ENCODE data around the gene CDK19. TPM values are rescaled to one million over a fixed set of nuclear protein-coding genes. Genes with fewer than 3 reads are reported as not detected.

CDK19 gene
- total RNA-seq, 1 experiment from 2014 or later: 7.0 TPM

DNA sequence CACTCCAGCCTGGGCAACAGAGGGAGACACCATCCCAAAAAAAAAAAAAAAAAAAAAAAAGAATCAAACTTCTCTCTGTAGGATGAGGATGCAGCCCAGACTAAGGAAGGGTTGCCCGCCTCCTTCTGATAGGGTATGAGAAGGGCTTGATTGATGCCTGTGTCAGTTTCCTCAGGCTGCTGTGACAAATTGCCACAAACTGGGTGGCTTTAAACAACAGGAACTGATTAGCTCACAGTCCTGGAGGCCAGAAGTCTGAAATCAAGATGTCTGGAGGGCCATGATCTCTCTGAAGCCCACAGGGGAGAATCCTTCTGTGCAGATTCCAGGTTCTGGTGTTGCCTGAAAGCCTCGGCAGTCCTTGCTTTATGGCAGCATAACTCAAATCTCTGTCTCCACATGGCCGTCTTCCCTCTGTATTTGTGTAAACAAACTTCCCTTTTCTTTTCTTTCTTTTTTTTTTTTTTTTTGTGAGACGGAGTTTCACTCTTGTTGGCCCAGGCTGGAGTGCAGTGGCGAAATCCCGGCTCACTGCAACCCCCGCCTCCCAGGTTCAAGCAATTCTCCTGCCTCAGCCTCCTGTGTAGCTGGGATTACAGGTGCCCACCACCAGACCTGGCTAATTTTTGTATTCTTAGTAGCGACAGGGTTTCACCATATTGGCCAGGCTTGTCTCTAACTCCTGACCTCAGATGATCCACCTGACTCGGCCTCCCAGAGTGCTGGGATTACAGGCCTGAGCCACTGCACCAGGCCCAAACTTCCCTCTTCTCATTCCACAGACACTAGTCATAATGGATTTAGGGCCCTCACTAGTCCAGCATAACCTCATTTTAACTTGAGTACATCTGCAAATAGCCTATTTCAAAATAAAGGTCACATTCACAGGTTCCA is 11.2 kb upstream of the CDK19 start:
- WGBS (ENCODE audit: extremely low coverage, insufficient read length, low lambda C conversion rate): no CpG with 5 or more reads among the region's 9 CpGs
- Histone ChIP-seq H2BK12ac (ENCODE audit: insufficient read length, low read depth, low read length) (no peak overlapping the region), H3K14ac (ENCODE audit: insufficient read depth, low read length) (no peak overlapping the region), H3K9me3 (ENCODE audit: control insufficient read depth, low read depth, low read length) (no peaks in the 10 kb centered on the region), H3K27me3 (ENCODE audit: insufficient read depth, low read length) (no peaks in the 10 kb centered on the region), H3K4me2 (ENCODE audit: insufficient read depth, insufficient read length, low read length) (no peak overlapping the region), H2BK20ac (ENCODE audit: low read depth, low read length, poor library complexity, severe bottlenecking) (no peak overlapping the region), H3K23ac (ENCODE audit: insufficient read length, low read depth, low read length) (no peak overlapping the region), H2AK5ac (ENCODE audit: insufficient read length, low read length) (no peak overlapping the region), H3K27ac (ENCODE audit: insufficient read length, low read depth, low read length) (no peak overlapping the region), H3K79me1 (ENCODE audit: insufficient read depth, low read depth, low read length, poor library complexity, severe bottlenecking) (no peaks in the 10 kb centered on the region), H4K91ac (ENCODE audit: insufficient read length, low read depth, low read length) (no peak overlapping the region), H4K8ac (replicated peaks; ENCODE audit: insufficient read length, low read depth, low read length) (no peak overlapping the region), H3K56ac (ENCODE audit: insufficient read length, low read depth, low read length) (no peak overlapping the region), H4K20me1 (ENCODE audit: control insufficient read depth, insufficient read depth, insufficient read length) (no peaks in the 10 kb centered on the region), H2BK15ac (ENCODE audit: low read depth, low read length) (no peak overlapping the region), H3K4me1 (ENCODE audit: insufficient read depth, low read length) (no peaks in the 10 kb centered on the region), H2BK120ac (ENCODE audit: low read depth, low read length, poor library complexity, severe bottlenecking) (no peak overlapping the region), H3K9ac (ENCODE audit: extremely low read depth, insufficient read length, low read length) (no peak overlapping the region), H3K23me2 (ENCODE audit: insufficient read length, low read depth, low read length, poor library complexity, severe bottlenecking) (no peaks in the 10 kb centered on the region), H2BK5ac (ENCODE audit: insufficient read length, low read length) (no peak overlapping the region), H3K4ac (ENCODE audit: low read depth, low read length) (no peak overlapping the region), H3T11ph (ENCODE audit: low read length) (no peak overlapping the region), H2AFZ (ENCODE audit: low read length) (no peak overlapping the region), H4K5ac (ENCODE audit: insufficient read length, low read depth, low read length) (no peak overlapping the region), H3K79me2 (ENCODE audit: insufficient read depth, low read length) (no peaks in the 10 kb centered on the region), H3K18ac (ENCODE audit: insufficient read length, low read depth, low read length) (no peak overlapping the region)
- Mint-ChIP-seq H3K27ac (peak overlapping the region in 1 of 3 experiments; percentile 18; a peak in 1 of 7 replicates), H3K27me3 (ENCODE audit: low read depth) (no peaks in the 10 kb centered on the region; the same call in 1 of the 2 replicates), H3K4me1 (no peaks in the 10 kb centered on the region), H3K4me3 (no peak overlapping the region), H3K36me3 (ENCODE audit: insufficient read depth in 1 of 3, low read depth in 3 of 3) (no peaks in the 10 kb centered on the region), H3K9me3 (no peaks in the 10 kb centered on the region)
- no peak for DNase-seq
- TF ChIP-seq CTCF (conservative IDR thresholded peaks at IDR 0.05): no peak

All from H9 (cell line).